AG09319 (cell line): ENCODE data around the gene ABHD6.
"Not testable (repeated sequence)": the region's sequence is repeated elsewhere in the genome, so short reads cannot be mapped to it uniquely, and the experiment has no call there.

Experiments used
- DNase-seq: peaks from one replicate; pipeline ENCODE4 v3.0.0-alpha.2; 2010; ENCODE audit warnings: low read depth; ENCODE audit errors: extremely low read depth
- TF ChIP-seq, protein P1 (sequence below): IDR thresholded peaks from 2 replicates; pipeline ENCODE4 v1.5.1; 2011; ENCODE audit warnings: low read depth, mild to moderate bottlenecking, inconsistent platforms, low read length, moderate library complexity

Gene ABHD6

DNA sequence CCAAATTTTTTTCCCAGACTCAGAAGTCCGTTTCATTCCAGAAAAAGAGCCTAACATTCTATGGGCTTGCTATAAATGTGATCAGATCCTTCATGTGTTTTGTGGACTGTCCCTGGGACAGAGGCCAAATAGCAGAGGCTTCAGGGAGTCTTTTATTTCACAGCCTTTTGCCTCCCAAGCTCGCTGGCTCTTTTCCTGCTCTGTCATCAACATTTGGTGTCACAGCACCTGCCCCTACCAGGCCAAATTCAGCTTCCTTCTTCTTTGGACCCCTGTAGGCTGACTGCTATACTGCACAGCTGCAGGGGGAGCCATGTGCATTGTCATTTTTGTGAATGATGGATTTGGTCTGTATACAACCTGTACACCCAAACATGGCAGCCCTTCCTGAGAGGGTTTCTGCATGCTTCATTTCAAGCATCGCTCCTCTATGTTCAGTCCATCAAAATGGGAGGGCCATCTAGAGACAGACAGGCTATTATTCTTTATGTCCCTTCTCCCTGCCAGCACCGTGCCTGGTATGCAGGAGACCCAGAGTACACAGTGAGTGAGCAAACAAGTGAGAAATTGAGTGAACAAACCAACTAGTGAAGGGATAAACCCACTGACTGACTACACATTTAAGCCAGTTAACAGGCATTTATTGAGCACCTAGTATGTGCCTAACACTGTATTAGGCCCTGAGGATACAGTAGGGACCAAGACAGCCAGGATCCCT is 50.6 kb downstream of the ABHD6 start:
- no peak for DNase-seq
- TF ChIP-seq, protein P1, sequence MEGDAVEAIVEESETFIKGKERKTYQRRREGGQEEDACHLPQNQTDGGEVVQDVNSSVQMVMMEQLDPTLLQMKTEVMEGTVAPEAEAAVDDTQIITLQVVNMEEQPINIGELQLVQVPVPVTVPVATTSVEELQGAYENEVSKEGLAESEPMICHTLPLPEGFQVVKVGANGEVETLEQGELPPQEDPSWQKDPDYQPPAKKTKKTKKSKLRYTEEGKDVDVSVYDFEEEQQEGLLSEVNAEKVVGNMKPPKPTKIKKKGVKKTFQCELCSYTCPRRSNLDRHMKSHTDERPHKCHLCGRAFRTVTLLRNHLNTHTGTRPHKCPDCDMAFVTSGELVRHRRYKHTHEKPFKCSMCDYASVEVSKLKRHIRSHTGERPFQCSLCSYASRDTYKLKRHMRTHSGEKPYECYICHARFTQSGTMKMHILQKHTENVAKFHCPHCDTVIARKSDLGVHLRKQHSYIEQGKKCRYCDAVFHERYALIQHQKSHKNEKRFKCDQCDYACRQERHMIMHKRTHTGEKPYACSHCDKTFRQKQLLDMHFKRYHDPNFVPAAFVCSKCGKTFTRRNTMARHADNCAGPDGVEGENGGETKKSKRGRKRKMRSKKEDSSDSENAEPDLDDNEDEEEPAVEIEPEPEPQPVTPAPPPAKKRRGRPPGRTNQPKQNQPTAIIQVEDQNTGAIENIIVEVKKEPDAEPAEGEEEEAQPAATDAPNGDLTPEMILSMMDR = no peak

DNA sequence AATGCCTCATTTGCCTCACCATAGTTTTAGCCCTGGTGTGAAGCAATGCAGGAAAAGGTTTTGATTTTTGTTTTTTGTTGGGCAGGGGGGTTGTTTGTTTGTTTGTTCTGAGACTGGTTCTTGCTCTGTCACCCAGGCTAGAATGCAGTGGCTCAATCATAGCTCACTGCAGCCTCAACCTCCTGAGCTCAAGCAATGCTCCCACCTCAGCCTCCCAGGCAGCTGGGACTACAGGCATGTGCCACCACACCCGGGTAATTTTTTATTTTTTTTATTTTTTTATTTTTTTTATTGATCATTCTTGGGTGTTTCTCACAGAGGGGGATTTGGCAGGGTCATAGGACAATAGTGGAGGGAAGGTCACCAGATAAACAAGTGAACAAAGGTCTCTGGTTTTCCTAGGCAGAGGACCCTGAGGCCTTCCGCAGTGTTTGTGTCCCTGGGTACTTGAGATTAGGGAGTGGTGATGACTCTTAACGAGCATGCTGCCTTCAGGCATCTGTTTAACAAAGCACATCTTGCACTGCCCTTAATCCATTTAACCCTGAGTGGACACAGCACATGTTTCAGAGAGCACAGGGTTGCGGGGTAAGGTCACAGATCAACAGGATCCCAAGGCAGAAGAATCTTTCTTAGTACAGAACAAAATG is 51.5 kb downstream of the ABHD6 start:
- not testable (repeated sequence) for DNase-seq

DNA sequence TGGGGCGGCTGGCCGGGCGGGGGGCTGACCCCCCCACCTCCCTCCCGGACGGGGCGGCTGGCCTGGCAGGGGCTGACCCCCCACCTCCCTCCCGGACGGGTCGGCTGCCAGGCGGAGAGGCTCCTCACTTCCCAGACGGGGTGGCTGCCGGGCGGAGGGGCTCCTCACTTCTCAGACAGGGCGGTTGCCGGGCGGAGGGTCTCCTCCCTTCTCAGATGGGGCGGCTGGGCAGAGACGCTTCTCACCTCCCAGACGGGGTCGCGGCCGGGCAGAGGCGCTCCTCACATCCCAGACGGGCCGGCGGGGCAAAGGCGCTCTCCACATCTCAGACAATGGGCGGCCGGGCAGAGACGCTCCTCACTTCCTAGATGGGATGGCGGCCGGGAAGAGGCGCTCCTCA is 52.9 kb downstream of the ABHD6 start:
- not testable (repeated sequence) for DNase-seq

DNA sequence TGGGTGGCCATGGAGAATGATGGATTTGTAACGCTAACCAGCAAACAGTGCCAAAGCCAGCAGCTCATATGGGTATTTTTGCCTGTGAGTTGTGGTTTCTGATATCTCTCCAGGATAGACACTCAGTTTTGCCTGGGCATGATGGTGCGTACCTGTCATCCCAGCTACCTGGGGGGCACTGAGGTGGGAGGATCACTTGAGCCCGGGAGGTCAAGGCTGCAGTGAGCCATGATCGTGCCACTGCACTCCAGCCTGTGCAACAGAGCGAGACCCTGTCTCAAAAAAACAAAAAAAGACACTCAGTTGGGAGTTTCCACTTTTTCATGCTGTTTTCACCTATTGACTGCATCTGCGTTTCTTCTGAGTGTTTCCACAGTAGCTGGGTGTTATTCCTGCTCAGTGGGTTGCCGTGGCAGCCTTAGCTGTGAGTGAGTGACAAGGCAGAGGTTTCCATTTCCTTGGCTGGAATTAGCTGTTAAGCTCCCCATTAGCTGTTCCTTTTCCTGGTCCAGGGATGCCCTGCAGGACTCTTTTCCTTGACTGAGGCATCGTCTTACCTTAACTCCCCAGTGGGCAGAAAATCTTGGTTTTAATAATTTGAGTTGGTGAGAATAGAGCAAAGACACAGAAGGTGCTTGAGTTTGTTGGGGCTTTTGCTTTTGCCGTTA is 54.2 kb downstream of the ABHD6 start:
- TF ChIP-seq, protein P1 = no peak
- DNase-seq = no peak

DNA sequence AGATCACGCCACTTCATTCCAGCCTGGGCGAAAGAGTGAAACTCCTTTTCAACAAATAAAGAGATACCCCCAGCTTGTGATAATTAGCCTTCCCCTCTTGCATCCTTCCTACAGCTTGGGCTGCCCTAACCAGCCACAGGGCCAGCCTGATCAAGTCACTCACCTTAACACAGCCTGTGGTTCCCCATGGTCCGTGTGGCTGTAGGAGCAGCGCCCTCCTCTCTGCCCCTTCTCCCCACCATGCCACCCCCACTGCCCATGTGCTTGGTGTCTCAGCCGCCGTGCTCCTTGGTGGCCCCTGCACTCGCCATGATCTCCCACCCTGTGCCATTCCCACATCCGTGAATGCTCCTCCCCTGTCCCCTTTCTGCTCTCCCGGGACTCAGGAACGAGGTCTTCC is 55.3 kb downstream of the ABHD6 start:
- no peak for DNase-seq

DNA sequence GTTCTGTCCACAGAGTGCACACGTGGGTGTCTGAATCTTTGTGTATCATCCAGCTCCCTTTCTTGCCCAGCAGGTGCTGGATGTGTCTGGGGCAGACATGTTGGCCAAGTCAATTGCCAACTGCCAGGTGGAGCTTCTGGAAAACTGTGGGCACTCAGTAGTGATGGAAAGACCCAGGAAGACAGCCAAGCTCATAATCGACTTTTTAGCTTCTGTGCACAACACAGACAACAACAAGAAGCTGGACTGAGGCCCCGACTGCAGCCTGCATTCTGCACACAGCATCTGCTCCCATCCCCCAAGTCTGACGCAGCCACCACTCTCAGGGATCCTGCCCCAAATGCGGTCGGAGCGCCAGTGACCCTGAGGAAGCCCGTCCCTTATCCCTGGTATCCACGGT is 55.9 kb downstream of the ABHD6 start:
- DNase-seq = no peak
- TF ChIP-seq, protein P1 = no peak

More for the DNA sequence above, 55.3 kb downstream of the ABHD6 start:
- TF ChIP-seq, protein P1 = no peak

DNA sequence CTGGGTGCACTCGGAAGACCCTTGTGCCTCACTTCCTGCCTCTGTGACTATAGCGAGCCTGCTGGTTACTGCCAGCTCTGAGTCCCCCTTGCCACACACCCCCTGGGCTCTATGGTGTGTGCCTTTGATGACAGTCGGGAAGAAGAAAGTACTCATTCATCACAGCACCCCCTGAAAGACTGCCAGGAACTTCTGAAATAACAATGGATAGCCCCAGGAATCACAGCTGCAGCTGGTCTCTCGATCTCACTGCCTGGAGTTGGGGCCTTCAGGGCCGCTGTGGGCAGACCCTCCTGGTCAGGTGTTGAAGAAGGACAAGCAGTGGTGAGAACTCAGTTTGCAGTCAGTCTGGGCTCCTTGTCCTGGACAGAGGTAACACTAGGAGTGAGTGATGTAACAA is 58.7 kb downstream of the ABHD6 start:
- TF ChIP-seq, protein P1 = no peak
- DNase-seq = no peak

DNA sequence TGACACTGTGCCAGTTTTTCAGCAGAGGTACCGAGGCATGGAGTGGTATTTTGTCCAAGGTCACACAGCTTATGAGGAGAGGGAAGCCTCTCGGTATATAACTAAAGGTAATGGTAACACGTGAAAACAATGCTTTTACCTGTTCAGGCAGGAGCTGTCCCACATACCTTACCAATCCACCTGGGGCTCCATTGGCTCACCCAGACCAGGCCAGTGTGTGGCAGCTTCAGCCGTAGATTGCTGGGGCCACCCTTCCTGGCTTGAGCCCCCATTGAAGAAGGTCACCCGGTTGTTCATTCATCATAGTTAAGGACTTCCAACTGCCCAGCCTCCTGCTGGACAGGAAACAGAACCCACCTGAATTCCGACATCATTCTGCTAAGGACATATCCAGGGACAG is 59.3 kb downstream of the ABHD6 start:
- TF ChIP-seq, protein P1 = no peak

More for the DNA sequence above, 59.3 kb downstream of the ABHD6 start:
- DNase-seq = no peak
